H1 (cell line): Measurements from ENCODE around the gene STX8. TPM values are rescaled to one million over a fixed set of nuclear protein-coding genes. Genes with fewer than 3 reads are reported as not detected.

Experiments used
- CTCF ChIA-PET: fragments of 300-600 bp; sonication (Branson Sonifier 250); formaldehyde crosslinking; loops from one replicate; lab custom pipeline; 2021; ENCODE audit not compliant: partially characterized antibody; lab: Charles Lee
- POLR2A ChIA-PET: fragments of 300-600 bp; sonication (Branson Sonifier 250); formaldehyde crosslinking; loops from one replicate; lab custom pipeline; 2021; ENCODE audit warnings: inconsistent platforms; ENCODE audit not compliant: partially characterized antibody; lab: Charles Lee
- DNase-seq, 2 experiments: peaks; one replicate each; pipeline versions ENCODE4 v3.0.0 to v3.0.0-alpha.2; 2010 to 2022; ENCODE audit warnings: low spot score in 2 of 2, low read depth in 1 of 2, mixed read lengths in 1 of 2
- FAIRE-seq: peaks from 2 replicates; lab custom pipeline; 2011; peaks lifted over from hg19 to GRCh38; lab: Jason Lieb, UNC
- H2AFZ ChIP-seq: 2 replicates; pipeline ENCODE4 v1.8.1; 2012; ENCODE audit warnings: low read length, inconsistent platforms
- H2AK5ac ChIP-seq: 2 replicates; pipeline ENCODE4 v1.6.1; 2013; ENCODE audit warnings: low read depth, low read length
- H2BK120ac ChIP-seq: replicated peaks from 2 replicates; pipeline ENCODE3; 2013; ENCODE audit warnings: low read depth, low read length, inconsistent platforms
- H2BK12ac ChIP-seq: 2 replicates; pipeline ENCODE4 v1.6.1; 2013; ENCODE audit warnings: low read depth, low read length
- H2BK15ac ChIP-seq: 2 replicates; pipeline ENCODE4 v1.6.1; 2013; ENCODE audit warnings: low read length
- H2BK20ac ChIP-seq: 2 replicates; pipeline ENCODE4 v1.6.1; 2013; ENCODE audit warnings: low read length
- H2BK5ac ChIP-seq: 2 replicates; pipeline ENCODE4 v1.6.1; 2013; ENCODE audit warnings: low read depth, low read length
- H3K14ac ChIP-seq: 2 replicates; pipeline ENCODE4 v1.6.1; 2013; ENCODE audit warnings: inconsistent platforms; ENCODE audit not compliant: insufficient read length
- H3K18ac ChIP-seq: 2 replicates; pipeline ENCODE4 v1.6.1; 2013; ENCODE audit warnings: low read length; ENCODE audit errors: extremely low read depth
- H3K23ac ChIP-seq: 2 replicates; pipeline ENCODE4 v1.6.1; 2013; ENCODE audit warnings: inconsistent platforms; ENCODE audit not compliant: insufficient read length
- H3K23me2 ChIP-seq: 2 replicates; pipeline ENCODE4 v1.6.1; 2013; ENCODE audit warnings: low read depth, low read length
- H3K27ac ChIP-seq: 2 replicates; pipeline ENCODE4 v1.6.1; 2011; ENCODE audit warnings: low read depth, low read length, inconsistent platforms
- H3K27me3 ChIP-seq, 4 experiments: replicated peaks in 1 of 4; 1 replicate in 1 of 4; 2 replicates in 3 of 4; pipeline versions ENCODE4 v1.6.1 to v1.8.1; 2011 to 2013; ENCODE audit warnings: low read length in 3 of 4, mild to moderate bottlenecking in 3 of 4, inconsistent platforms in 2 of 4, mixed read lengths in 2 of 4, moderate library complexity in 1 of 4; ENCODE audit not compliant: control insufficient read depth in 3 of 4, insufficient read depth in 3 of 4; ENCODE audit errors: extremely low read depth in 1 of 4
- H3K36me3 ChIP-seq, 4 experiments: 2 replicates each; pipeline versions ENCODE4 v1.6.1 to v1.8.1; 2011 to 2013; ENCODE audit warnings: mild to moderate bottlenecking in 4 of 4, low read length in 3 of 4, moderate library complexity in 2 of 4, control low read depth in 1 of 4, inconsistent platforms in 1 of 4; ENCODE audit not compliant: insufficient read depth in 4 of 4, control insufficient read depth in 2 of 4
- H3K4ac ChIP-seq: replicated peaks from 2 replicates; pipeline ENCODE3; 2013; ENCODE audit warnings: low read length, low read depth, mixed read lengths, inconsistent platforms; ENCODE audit not compliant: insufficient read length
- H3K4me1 ChIP-seq, 4 experiments: replicated peaks in 1 of 4; 1 replicate in 1 of 4; 2 replicates in 3 of 4; pipeline versions ENCODE4 v1.6.1 to v1.8.1; 2011 to 2013; ENCODE audit warnings: low read length in 3 of 4, inconsistent platforms in 2 of 4, mixed read lengths in 1 of 4; ENCODE audit not compliant: insufficient read depth in 4 of 4, control insufficient read depth in 3 of 4
- H3K4me2 ChIP-seq, 2 experiments: 2 replicates each; pipeline versions ENCODE4 v1.6.1 to v1.8.1; 2011 to 2013; ENCODE audit warnings: low read depth in 2 of 2, low read length in 2 of 2, control low read depth in 1 of 2, inconsistent platforms in 1 of 2, mild to moderate bottlenecking in 1 of 2; ENCODE audit not compliant: insufficient read depth in 1 of 2
- H3K4me3 ChIP-seq, 4 experiments: fragments of 200-600, 300-600 bp in 1 of 4; sonication (generic), shearing (Covaris generic), sonication (Bioruptor Twin) in 1 of 4; 2 replicates each; pipeline versions ENCODE4 v1.5.1 to v1.8.1; 2011 to 2016; ENCODE audit warnings: low read length in 4 of 4, low read depth in 3 of 4, control low read depth in 2 of 4, inconsistent platforms in 2 of 4, mild to moderate bottlenecking in 2 of 4, mixed read lengths in 1 of 4, moderate library complexity in 1 of 4; ENCODE audit not compliant: insufficient read depth in 2 of 4; ENCODE audit errors: extremely low read depth in 1 of 4
- H3K56ac ChIP-seq: replicated peaks from 2 replicates; pipeline ENCODE3; 2013; ENCODE audit warnings: low read depth, mild to moderate bottlenecking, mixed read lengths, low read length, inconsistent platforms; ENCODE audit not compliant: insufficient read length
- H3K79me1 ChIP-seq: 2 replicates; pipeline ENCODE4 v1.6.1; 2013; ENCODE audit warnings: low read depth, low read length, control low read depth
- H3K79me2 ChIP-seq, 2 experiments: 2 replicates each; pipeline versions ENCODE4 v1.6.1 to v1.8.1; 2012 to 2013; ENCODE audit warnings: low read length in 2 of 2, mild to moderate bottlenecking in 2 of 2, inconsistent platforms in 1 of 2; ENCODE audit not compliant: insufficient read depth in 2 of 2, control insufficient read depth in 1 of 2
- H3K9ac ChIP-seq, 4 experiments: replicated peaks in 1 of 4; 1 replicate in 1 of 4; 2 replicates in 3 of 4; pipeline versions ENCODE4 v1.6.1 to v1.8.1; 2011 to 2013; ENCODE audit warnings: low read depth in 3 of 4, low read length in 3 of 4, control low read depth in 2 of 4, mild to moderate bottlenecking in 2 of 4, moderate library complexity in 2 of 4, inconsistent platforms in 1 of 4; ENCODE audit errors: extremely low read depth in 1 of 4
- H3K9me3 ChIP-seq, 2 experiments: 2 replicates each; pipeline versions ENCODE4 v1.6.1 to v1.8.1; 2012 to 2013; ENCODE audit warnings: mild to moderate bottlenecking in 2 of 2, moderate library complexity in 2 of 2, control low read depth in 1 of 2, inconsistent platforms in 1 of 2, low read depth in 1 of 2, low read length in 1 of 2, mixed read lengths in 1 of 2; ENCODE audit not compliant: insufficient read depth in 2 of 2
- H4K20me1 ChIP-seq, 2 experiments: replicated peaks in 1 of 2; 2 replicates each; pipeline versions ENCODE3 to v1.8.1; 2011 to 2013; ENCODE audit warnings: inconsistent platforms in 2 of 2, low read length in 2 of 2, mild to moderate bottlenecking in 1 of 2; ENCODE audit not compliant: insufficient read depth in 2 of 2, control insufficient read depth in 1 of 2
- H4K5ac ChIP-seq: 2 replicates; pipeline ENCODE4 v1.6.1; 2013; ENCODE audit warnings: low read length, low read depth, mixed read lengths, inconsistent platforms; ENCODE audit not compliant: insufficient read length
- H4K8ac ChIP-seq: 2 replicates; pipeline ENCODE4 v1.8.0; 2013; ENCODE audit warnings: mild to moderate bottlenecking, moderate library complexity, low read length, inconsistent platforms; ENCODE audit not compliant: insufficient read depth; ENCODE audit errors: extremely low read depth
- H4K91ac ChIP-seq: replicated peaks from 2 replicates; pipeline ENCODE3; 2013; ENCODE audit warnings: low read length, mixed read lengths, inconsistent platforms; ENCODE audit not compliant: insufficient read length
- BCL11A ChIP-seq, 2 experiments: IDR thresholded peaks; one replicate each; pipeline ENCODE4 v1.6.1; 2011; ENCODE audit warnings: low read depth in 2 of 2, low read length in 2 of 2, mild to moderate bottlenecking in 2 of 2
- BRCA1 ChIP-seq: IDR thresholded peaks from 2 replicates; pipeline ENCODE4 v1.6.1; 2012; ENCODE audit warnings: low read depth, low read length, improper control_type of control experiment
- CBX5 ChIP-seq: fragments of 300-800, 300-1000 bp; sonication (generic); IDR thresholded peaks from 2 replicates; pipeline ENCODE4 v1.7.1; 2016; ENCODE audit warnings: antibody characterized with exemption, low read length, low read depth
- CBX8 ChIP-seq: fragments of 300-800, 300-1000 bp; sonication (generic); IDR thresholded peaks from 2 replicates; pipeline ENCODE4 v1.7.1; 2016; ENCODE audit warnings: low read depth, low read length, borderline replicate concordance
- CHD2 ChIP-seq: IDR thresholded peaks from 2 replicates; pipeline ENCODE4 v1.6.1; 2012; ENCODE audit warnings: low read length, improper control_type of control experiment
- CREB1 ChIP-seq: IDR thresholded peaks from 2 replicates; pipeline ENCODE4 v1.6.1; 2012; ENCODE audit warnings: inconsistent platforms
- EZH2 ChIP-seq: fragments of 200-600 bp; sonication (generic); IDR thresholded peaks from 2 replicates; pipeline ENCODE4 v1.7.1; 2012; ENCODE audit warnings: low read depth, mild to moderate bottlenecking, moderate library complexity, low read length, inconsistent platforms; ENCODE audit not compliant: severe bottlenecking
- KDM4A ChIP-seq: IDR thresholded peaks from one replicate; pipeline ENCODE4 v1.7.1; 2012; ENCODE audit warnings: low read depth, mild to moderate bottlenecking, moderate library complexity, low read length, inconsistent platforms; ENCODE audit not compliant: severe bottlenecking
- POLR2A ChIP-seq, 2 experiments: IDR thresholded peaks; 1 replicate in 1 of 2; 2 replicates in 1 of 2; pipeline ENCODE4 v1.6.1; 2011; ENCODE audit warnings: low read depth in 2 of 2, low read length in 2 of 2, mild to moderate bottlenecking in 2 of 2; ENCODE audit errors: control extremely low read depth in 1 of 2
- SIRT6 ChIP-seq: IDR thresholded peaks from one replicate; pipeline ENCODE4 v1.7.1; 2012; ENCODE audit warnings: low read length, inconsistent platforms
- SP2 ChIP-seq: IDR thresholded peaks from 2 replicates; pipeline ENCODE4 v1.6.1; 2012; ENCODE audit warnings: mild to moderate bottlenecking, low read length, inconsistent platforms
- TAF1 ChIP-seq: IDR thresholded peaks from 2 replicates; pipeline ENCODE4 v1.6.1; 2011; ENCODE audit warnings: mild to moderate bottlenecking, low read depth, low read length
- TCF12 ChIP-seq: IDR thresholded peaks from 2 replicates; pipeline ENCODE4 v1.6.1; 2011; ENCODE audit warnings: low read depth, mild to moderate bottlenecking, low read length
- YY1 ChIP-seq: IDR thresholded peaks from 2 replicates; pipeline ENCODE4 v1.6.1; 2011; ENCODE audit warnings: low read depth, mild to moderate bottlenecking, low read length
- WGBS, 2 experiments: shearing (Covaris generic) in 1 of 2; methylation state at CpG; one replicate each; pipeline versions ENCODE4 v1.1.6 to v1.1.7; 2013 to 2015; ENCODE audit warnings: low lambda C conversion rate in 2 of 2, mixed read lengths in 2 of 2, inconsistent platforms in 1 of 2, low coverage in 1 of 2, missing lambda C conversion rate in 1 of 2; ENCODE audit not compliant: insufficient replicate concordance in 2 of 2, insufficient coverage in 1 of 2, insufficient read length in 1 of 2; ENCODE audit errors: extremely low coverage in 1 of 2, missing lambda C conversion rate in 1 of 2; 5-methylcytosine and 5-hydroxymethylcytosine counted together
- polyA plus RNA-seq, 7 experiments: library from polyadenylated mRNA; depleted of rRNA in 3 of 7; stranded (reverse) in 5 of 7; unstranded in 2 of 7; fragments of >200 nt in 5 of 7; fragments of 200-250 nt in 2 of 7; gene quantifications; 1 replicate in 5 of 7; 2 replicates in 1 of 7; 4 replicates in 1 of 7; pipeline versions ENCODE4 v1.2.1 to v1.2.3, GENCODE V29; 2011 to 2013; ENCODE audit warnings: missing spikeins in 2 of 7, mixed read lengths in 2 of 7
- total RNA-seq: library from RNA; stranded (reverse); fragmentation: NEBNext Ultra II Directional; extraction: Animal tissue kit (Norgen Biotek cat#: 25700); gene quantifications from 2 replicates; pipeline ENCODE4 v1.2.1, GENCODE V29; 2021

The STX8 gene
- total and polyA plus RNA-seq, 2 of the 8 experiments (the other 6 are each of a cell fraction or from before 2014, with no cell fraction given) = 22.8 to 42.5 TPM

DNA sequence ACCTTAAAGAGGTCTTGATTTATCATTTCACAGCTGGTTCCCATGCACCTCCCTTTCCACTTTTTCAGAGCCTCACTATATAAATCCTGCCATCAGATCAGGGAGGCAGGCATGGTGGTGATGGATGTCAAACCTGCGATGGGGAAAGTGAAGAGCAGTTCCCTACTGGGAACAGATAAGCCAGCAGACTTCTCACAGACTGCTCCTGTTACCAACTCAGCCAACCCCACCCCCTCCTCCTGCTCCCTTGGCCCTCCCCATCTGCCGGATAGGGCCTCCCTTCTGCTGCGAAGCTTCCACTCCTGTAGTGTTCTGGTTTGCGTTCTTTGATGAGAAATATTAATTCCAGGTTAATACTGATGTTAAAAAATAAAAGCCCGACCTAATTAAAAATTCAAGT, 232.1 kb downstream of the STX8 start:
- Histone ChIP-seq H4K5ac (no peak overlapping the region), H3K14ac (no peak overlapping the region), H2BK12ac (no peak overlapping the region), H2BK5ac (no peak overlapping the region), H2BK15ac (no peak overlapping the region), H2AFZ (no peak overlapping the region), H4K91ac (no peak overlapping the region), H3K4me1 (peaks cover 0 to 3% (median 0%) of the 10 kb centered on the region in 4 experiments; a peak in 3 of 7 replicates), H3K23me2 (no peaks in the 10 kb centered on the region), H3K56ac (no peak overlapping the region), H2AK5ac (no peak overlapping the region), H3K18ac (no peak overlapping the region), H3K23ac (no peak overlapping the region), H2BK20ac (no peak overlapping the region), H3K27ac (no peak overlapping the region), H3K4me3 (no peak overlapping the region), H3K79me2 (no peaks in the 10 kb centered on the region), H3K9me3 (no peaks in the 10 kb centered on the region), H3K4me2 (no peak overlapping the region), H4K20me1 (peaks cover 0 to 2% of the 10 kb centered on the region in 2 experiments), H3K27me3 (no peaks in the 10 kb centered on the region), H4K8ac (no peak overlapping the region), H3K9ac (no peak overlapping the region), H3K36me3 (no peaks in the 10 kb centered on the region), H3K79me1 (no peaks in the 10 kb centered on the region; the same call in 1 of the 2 replicates), H2BK120ac (no peak overlapping the region), H3K4ac (no peak overlapping the region)
- no peak for TF ChIP-seq CBX8
- no peak for TF ChIP-seq BRCA1
- TF ChIP-seq TCF12 = no peak
- no peak for TF ChIP-seq SP2
- no peak for TF ChIP-seq POLR2A (IDR thresholded peaks at IDR 0.05; ENCODE audit: control extremely low read depth in 1 of 2, low read depth in 2 of 2, low read length in 2 of 2)
- TF ChIP-seq CBX5 = no peak
- TF ChIP-seq CREB1 = no peak
- TF ChIP-seq TAF1 = no peak
- no peak for TF ChIP-seq EZH2
- no peak for TF ChIP-seq YY1
- TF ChIP-seq KDM4A = no peak
- TF ChIP-seq SIRT6 = no peak
- TF ChIP-seq BCL11A (IDR thresholded peaks at IDR 0.05; ENCODE audit: low read depth in 2 of 2, low read length in 2 of 2) = no peak
- TF ChIP-seq CHD2 = no peak
- WGBS, 2 experiments = 39% methylated on average over 5 of the region's 5 CpGs; no CpG with 5 or more reads in 1 of the 2 experiments
- FAIRE-seq (peak; percentile 87), DNase-seq (no peak)
- ChIA-PET POLR2A (no interaction called here), CTCF (no interaction called here)
